Heart left ventricle (tissue), 16 donors: ENCODE measurements around the gene AGMO. TPM values are rescaled to one million over a fixed set of nuclear protein-coding genes. Genes with fewer than 3 reads are reported as not detected.
"Not testable (repeated sequence)": the region's sequence is repeated elsewhere in the genome, so short reads cannot be mapped to it uniquely, and the experiment has no call there.

Experiments
- ATAC-seq, 4 donors: fragments of 200-7000 bp; cut with Tn5 transposase; one replicate each; pipeline ENCODE4 v1.9.1; 2020 to 2022; ENCODE audit warnings: moderate library complexity in 4 of 4, mild to moderate bottlenecking in 3 of 4, moderate number of reproducible peaks in 1 of 4
- DNase-seq, 5 donors: peaks; one replicate each; pipeline ENCODE4 v3.0.0-alpha.2; 2020
- H3K27ac ChIP-seq, 12 donors: fragments of 200-600 bp; sonication (generic) in 4 of 12; one replicate each; pipeline versions ENCODE4 v1.5.0 to v1.8.0; 2016 to 2022; ENCODE audit warnings: mild to moderate bottlenecking in 2 of 12
- H3K27me3 ChIP-seq, 9 donors: fragments of 200-600 bp; sonication (generic) in 2 of 9; one replicate each; pipeline versions ENCODE4 v1.5.1 to v1.8.0; 2016 to 2022; ENCODE audit warnings: mild to moderate bottlenecking in 3 of 9
- H3K36me3 ChIP-seq, 9 donors: fragments of 200-600 bp; sonication (generic) in 2 of 9; one replicate each; pipeline versions ENCODE4 v1.5.0 to v1.8.0; 2018 to 2022; ENCODE audit warnings: mild to moderate bottlenecking in 2 of 9
- H3K4me1 ChIP-seq, 12 donors: fragments of 200-600 bp; sonication (generic) in 4 of 12; one replicate each; pipeline versions ENCODE4 v1.5.0 to v1.8.0; 2016 to 2022; ENCODE audit warnings: mild to moderate bottlenecking in 3 of 12
- H3K4me3 ChIP-seq, 12 donors: fragments of 200-600 bp; sonication (generic) in 4 of 12; one replicate each; pipeline versions ENCODE4 v1.5.0 to v1.8.0; 2017 to 2022; ENCODE audit warnings: mild to moderate bottlenecking in 9 of 12, moderate library complexity in 4 of 12
- H3K9me3 ChIP-seq, 12 donors: fragments of 200-600 bp; sonication (generic) in 4 of 12; one replicate each; pipeline versions ENCODE4 v1.5.0 to v1.8.0; 2016 to 2022; ENCODE audit warnings: mild to moderate bottlenecking in 1 of 12
- POLR2A ChIP-seq, 2 donors: fragments of 450-650 bp; IDR thresholded peaks; one replicate each; pipeline ENCODE4 v1.6.1; 2017; ENCODE audit warnings: antibody characterized with exemption in 2 of 2, mild to moderate bottlenecking in 2 of 2, moderate library complexity in 2 of 2
- WGBS, 4 donors: extraction: QIAGEN DNeasy Blood & Tissue Kit in 2 of 4; methylation state at CpG; one replicate each; pipeline versions ENCODE4 v1.1.5 to v1.1.7; 2013 to 2018; 5-methylcytosine and 5-hydroxymethylcytosine counted together
- intact Hi-C, 10 donors: fragments of 100-400 bp; cut with DNase I; formaldehyde crosslinking; loops; one replicate each; pipeline versions ENCODE4 v1.11.1 to v1.14.2; 2022
- polyA plus RNA-seq, 2 donors: library from polyadenylated mRNA; stranded (reverse); fragments of 200-250 nt; gene quantifications; one replicate each; pipeline ENCODE4 v1.2.3, GENCODE V29; 2013
- total RNA-seq, 9 donors: library from RNA; depleted of rRNA in 2 of 9; stranded (reverse); fragments of >200 nt in 2 of 9; fragmentation: NEBNext Ultra II Directional in 3 of 9; extraction: Animal tissue kit (Norgen Biotek cat#: 25700) in 3 of 9; gene quantifications; one replicate each; pipeline versions ENCODE4 v1.1.0 to v1.2.4, GENCODE V29; 2016 to 2023
- TF ChIP-seq, protein P1 (sequence below), 12 donors: fragments of 200-600 bp; sonication (generic) in 4 of 12; IDR thresholded peaks; one replicate each; pipeline versions ENCODE4 v1.5.0 to v1.8.0; 2018 to 2022; ENCODE audit warnings: antibody characterized with exemption in 12 of 12, mild to moderate bottlenecking in 5 of 12
- donor health status: ischemic (EF 13 %, LVEDD 7.1; RV severe dilation, severe dysfunction).
- donor health status: healthy with polysubstance abuse.
- donor health status: DM: no; HTN: yes; CAD: no.
- donor health status: DM: no; HTN: no; CAD: no.
- donor health status: ischemic (EF 25% LVEDD 6.9; RV normal size, moderate dysfunction).
- donor health status: ischemic (EF 25% LVEDD 5.7; RV mildly dilated, moderate dysfunction).
- donor health status: healthy.
- donor health status: DM: yes; HTN: yes; CAD: no.
- donor health status: ischemic (EF 35%, LVEDD 5.7; RV mildly dilated, moderate dysfunction).
- donor health status: nonischemic (EF 11% LVEDD 7.7; RV severe dilation, severe dysfunction).
- donor health status: DM: yes; HTN: yes; CAD: no.
- donor health status: PGD.
- donor health status: ischemic (EF 29% LVEDD 5.4; RV normal size, mild dysfunction).
- donor health status: nonischemic (EF 23%, LVEDD 6.1; RV moderate dilation, normal function).

The AGMO gene
- total and polyA plus RNA-seq, 11 donors: 0.12 to 0.72 (median 0.40) TPM; not detected in 1

DNA sequence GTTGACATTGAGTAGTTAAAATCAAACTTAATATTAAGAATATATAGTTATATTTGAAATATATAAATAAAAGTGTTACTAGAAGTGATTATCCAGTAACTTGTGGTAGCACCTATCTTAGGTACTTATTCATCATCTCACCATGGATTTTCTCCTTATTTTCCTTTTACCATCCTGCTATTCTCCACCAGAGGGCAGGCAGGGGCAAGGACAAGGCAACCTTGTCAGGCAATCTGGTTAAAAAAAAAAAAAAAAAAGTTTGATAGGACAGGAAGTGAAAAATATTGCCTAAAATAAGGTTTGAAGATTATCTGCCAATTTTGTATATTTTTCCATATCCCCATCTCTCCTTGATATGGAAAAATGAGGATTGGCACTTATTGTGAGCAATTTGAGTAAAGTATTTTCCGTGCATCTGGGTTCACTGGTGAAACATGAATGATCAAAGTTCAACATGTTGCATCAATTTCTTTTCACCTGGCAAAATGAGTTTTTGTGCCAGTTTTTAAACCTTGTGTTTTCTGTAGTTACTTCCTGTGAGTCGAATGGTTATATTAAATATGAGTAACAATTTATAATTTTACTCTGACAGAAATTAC is 256.7 kb downstream of the AGMO start:
- no peak for TF ChIP-seq POLR2A (IDR thresholded peaks at IDR 0.05)
- TF ChIP-seq, protein P1, sequence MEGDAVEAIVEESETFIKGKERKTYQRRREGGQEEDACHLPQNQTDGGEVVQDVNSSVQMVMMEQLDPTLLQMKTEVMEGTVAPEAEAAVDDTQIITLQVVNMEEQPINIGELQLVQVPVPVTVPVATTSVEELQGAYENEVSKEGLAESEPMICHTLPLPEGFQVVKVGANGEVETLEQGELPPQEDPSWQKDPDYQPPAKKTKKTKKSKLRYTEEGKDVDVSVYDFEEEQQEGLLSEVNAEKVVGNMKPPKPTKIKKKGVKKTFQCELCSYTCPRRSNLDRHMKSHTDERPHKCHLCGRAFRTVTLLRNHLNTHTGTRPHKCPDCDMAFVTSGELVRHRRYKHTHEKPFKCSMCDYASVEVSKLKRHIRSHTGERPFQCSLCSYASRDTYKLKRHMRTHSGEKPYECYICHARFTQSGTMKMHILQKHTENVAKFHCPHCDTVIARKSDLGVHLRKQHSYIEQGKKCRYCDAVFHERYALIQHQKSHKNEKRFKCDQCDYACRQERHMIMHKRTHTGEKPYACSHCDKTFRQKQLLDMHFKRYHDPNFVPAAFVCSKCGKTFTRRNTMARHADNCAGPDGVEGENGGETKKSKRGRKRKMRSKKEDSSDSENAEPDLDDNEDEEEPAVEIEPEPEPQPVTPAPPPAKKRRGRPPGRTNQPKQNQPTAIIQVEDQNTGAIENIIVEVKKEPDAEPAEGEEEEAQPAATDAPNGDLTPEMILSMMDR (IDR thresholded peaks at IDR 0.05): peak; percentile 54 to 84 (median 76)
- DNase-seq (peak in 4 of 5 donors; percentile 35 to 46 (median 42)), ATAC-seq (peak in 1 of 4 donors; percentile 38)
- no peaks in the 10 kb centered on the region for H3K4me1 ChIP-seq
- 74 to 79% (median 77%) methylated on average over 2 of the region's 2 CpGs for WGBS, 4 donors
- no peaks in the 10 kb centered on the region for H3K9me3 ChIP-seq
- no peaks in the 10 kb centered on the region for H3K27me3 ChIP-seq
- no peak overlapping the region for H3K4me3 ChIP-seq
- intact Hi-C loops: loop anchor here in 4 of 10 donors (5.0 to 10.0 kb wide), 5 partner anchors 252 to 767 kb away; no protein-coding TSS in a partner anchor
- no peak overlapping the region for H3K27ac ChIP-seq
- no peaks in the 10 kb centered on the region for H3K36me3 ChIP-seq

DNA sequence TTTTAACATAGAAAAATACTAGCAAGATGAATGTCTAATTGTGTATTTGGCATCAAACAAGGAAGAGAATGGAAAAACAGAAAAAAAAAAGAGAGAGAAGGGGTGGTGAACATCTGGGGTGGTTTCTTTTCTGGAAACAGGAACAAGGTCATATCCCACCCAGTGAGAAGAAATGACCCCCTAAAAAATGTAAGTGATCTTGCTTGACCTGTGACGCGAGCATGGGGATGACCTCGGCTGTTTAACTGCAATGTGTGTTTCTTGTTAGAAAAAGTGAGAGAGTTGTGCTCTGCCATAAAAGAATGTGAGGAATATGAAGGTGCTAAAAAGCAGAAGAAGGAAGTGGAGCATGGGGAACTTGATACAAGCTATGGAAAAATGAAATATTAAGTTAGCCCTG is 258.5 kb downstream of the AGMO start:
- intact Hi-C loops: loop anchor here in 4 of 10 donors (5.0 to 10.0 kb wide), 3 partner anchors 421 to 774 kb away; no protein-coding TSS in a partner anchor
- 79 to 86% (median 80%) methylated on average over 3 of the region's 3 CpGs for WGBS, 4 donors
- TF ChIP-seq, protein P1 (IDR thresholded peaks at IDR 0.05): no peak
- no peak for TF ChIP-seq POLR2A (IDR thresholded peaks at IDR 0.05)
- DNase-seq (no peak), ATAC-seq (no peak)
- H3K27ac ChIP-seq: no peak overlapping the region
- H3K4me1 ChIP-seq: no peaks in the 10 kb centered on the region
- H3K4me3 ChIP-seq: no peak overlapping the region
- H3K36me3 ChIP-seq: no peaks in the 10 kb centered on the region
- H3K9me3 ChIP-seq: no peaks in the 10 kb centered on the region
- no peaks in the 10 kb centered on the region for H3K27me3 ChIP-seq

DNA sequence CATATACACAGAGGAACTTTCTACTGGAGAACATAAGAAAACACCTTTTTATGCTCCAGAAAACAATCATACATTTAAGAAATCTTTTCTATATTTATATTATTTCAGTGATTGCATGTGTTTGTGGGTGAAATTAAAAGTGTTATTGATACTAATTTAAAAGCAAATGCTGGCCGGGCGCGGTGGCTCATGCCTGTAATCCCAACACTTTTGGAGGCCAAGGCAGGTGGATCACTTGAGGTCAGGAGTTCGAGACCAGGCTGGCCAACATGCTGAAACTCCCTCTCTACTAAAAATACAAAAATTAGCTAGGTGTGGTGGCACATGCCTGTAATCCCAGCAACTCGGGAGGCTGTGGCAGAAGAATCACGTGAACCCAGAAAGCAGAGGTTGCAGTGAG is 260.8 kb downstream of the AGMO start:
- DNase-seq, H3K27me3 ChIP-seq, H3K4me1 ChIP-seq, ATAC-seq, H3K9me3 ChIP-seq, H3K4me3 ChIP-seq, H3K27ac ChIP-seq, H3K36me3 ChIP-seq: not testable (repeated sequence)
- WGBS, 4 donors: 83 to 95% (median 94%) methylated on average over 6 of the region's 6 CpGs
- intact Hi-C loops: loop anchor here in 4 of 10 donors (5.0 to 10.0 kb wide), 3 partner anchors 424 to 776 kb away; no protein-coding TSS in a partner anchor

DNA sequence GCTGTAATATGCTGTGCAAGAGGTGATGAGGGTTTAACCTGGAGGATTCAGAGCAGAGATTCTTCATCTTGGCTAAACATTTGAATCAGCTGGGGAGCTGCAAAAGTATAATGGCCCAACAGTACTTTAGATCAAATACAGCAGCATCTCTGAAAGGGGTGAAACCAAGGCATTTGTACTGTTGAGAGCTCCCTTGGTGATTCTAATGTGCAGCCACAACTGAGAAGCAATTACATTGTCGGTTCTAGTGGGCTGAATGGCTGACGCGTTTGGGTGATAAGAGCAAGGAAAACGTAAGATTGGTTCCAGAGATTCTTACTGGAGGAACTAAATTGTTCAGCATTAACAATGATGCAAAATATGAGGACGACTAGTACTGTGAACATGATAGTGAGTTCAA is 269.7 kb downstream of the AGMO start:
- intact Hi-C loops: loop anchor here in 1 of 10 donors (10.0 kb wide), 1 partner anchor 1283 kb away; no protein-coding TSS in a partner anchor
- H3K27ac ChIP-seq: no peak overlapping the region

More for the DNA sequence above, 269.7 kb downstream of the AGMO start:
- peaks cover 0 to 7% (median 0%) of the 10 kb centered on the region in 12 donors for H3K4me1 ChIP-seq
- no peaks in the 10 kb centered on the region for H3K9me3 ChIP-seq
- DNase-seq (no peak), ATAC-seq (no peak)
- TF ChIP-seq POLR2A (IDR thresholded peaks at IDR 0.05): no peak
- TF ChIP-seq, protein P1 (IDR thresholded peaks at IDR 0.05): no peak
- no peaks in the 10 kb centered on the region for H3K36me3 ChIP-seq
- 40 to 55% (median 46%) methylated on average over 5 of the region's 5 CpGs for WGBS, 4 donors
- no peak overlapping the region for H3K4me3 ChIP-seq
- no peaks in the 10 kb centered on the region for H3K27me3 ChIP-seq
